Liver (tissue), 9 donors: ENCODE results near the gene DNM3. TPM values are rescaled to one million over a fixed set of nuclear protein-coding genes. Genes with fewer than 3 reads are reported as not detected.

Source experiments
- DNase-seq: peaks from one replicate; pipeline ENCODE4 v3.0.0-alpha.2; 2017; ENCODE audit warnings: low spot score
- H3K27ac ChIP-seq, 2 donors: one replicate each; pipeline ENCODE4 v1.7.0; 2013; ENCODE audit warnings: inconsistent platforms in 2 of 2, low read length in 2 of 2, control low read depth in 1 of 2, low read depth in 1 of 2, mild to moderate bottlenecking in 1 of 2
- H3K27me3 ChIP-seq, 4 donors: one replicate each; pipeline versions ENCODE4 v1.6.1 to v1.7.0; 2013; ENCODE audit warnings: low read length in 3 of 4, inconsistent platforms in 1 of 4, mild to moderate bottlenecking in 1 of 4, moderate library complexity in 1 of 4; ENCODE audit not compliant: control insufficient read depth in 4 of 4, insufficient read depth in 4 of 4
- H3K36me3 ChIP-seq, 4 donors: one replicate each; pipeline versions ENCODE4 v1.6.1 to v1.7.0; 2013; ENCODE audit warnings: low read length in 3 of 4, mild to moderate bottlenecking in 3 of 4, low read depth in 1 of 4, moderate library complexity in 1 of 4; ENCODE audit not compliant: control insufficient read depth in 4 of 4, insufficient read depth in 3 of 4
- H3K4me1 ChIP-seq, 4 donors: one replicate each; pipeline versions ENCODE4 v1.6.1 to v1.7.0; 2013; ENCODE audit warnings: low read length in 3 of 4, mild to moderate bottlenecking in 3 of 4, moderate library complexity in 1 of 4; ENCODE audit not compliant: control insufficient read depth in 4 of 4, insufficient read depth in 4 of 4
- H3K4me3 ChIP-seq, 3 donors: one replicate each; pipeline versions ENCODE4 v1.6.1 to v1.7.0; 2013; ENCODE audit warnings: low read length in 3 of 3, control low read depth in 1 of 3, low read depth in 1 of 3, mild to moderate bottlenecking in 1 of 3
- H3K9ac ChIP-seq, 2 donors: one replicate each; pipeline ENCODE4 v1.7.0; 2013; ENCODE audit warnings: low read length in 2 of 2, mild to moderate bottlenecking in 2 of 2, moderate library complexity in 2 of 2, control low read depth in 1 of 2, low read depth in 1 of 2
- H3K9me3 ChIP-seq, 4 donors: one replicate each; pipeline versions ENCODE4 v1.6.1 to v1.7.0; 2013; ENCODE audit warnings: low read length in 3 of 4; ENCODE audit not compliant: control insufficient read depth in 4 of 4
- ATF3 ChIP-seq: IDR thresholded peaks from 2 replicates; pipeline ENCODE4 v1.6.1; 2016; ENCODE audit warnings: antibody characterized with exemption
- FOXA1 ChIP-seq: IDR thresholded peaks from 2 replicates; pipeline ENCODE4 v1.6.1; 2016; ENCODE audit warnings: antibody characterized with exemption
- FOXA2 ChIP-seq: IDR thresholded peaks from 2 replicates; pipeline ENCODE4 v1.6.1; 2016; ENCODE audit warnings: antibody characterized with exemption
- GABPA ChIP-seq, 2 donors: IDR thresholded peaks in 1 of 2; conservative IDR thresholded peaks in 1 of 2; 2 replicates each; pipeline ENCODE4 v1.6.1; 2016; ENCODE audit warnings: antibody characterized with exemption in 2 of 2, mild to moderate bottlenecking in 1 of 2, moderate library complexity in 1 of 2
- HNF4A ChIP-seq, 2 donors: conservative IDR thresholded peaks; 2 replicates each; pipeline ENCODE4 v1.6.1; 2016; ENCODE audit warnings: antibody characterized with exemption in 2 of 2, mild to moderate bottlenecking in 2 of 2
- HNF4G ChIP-seq: IDR thresholded peaks from 2 replicates; pipeline ENCODE4 v1.6.1; 2016; ENCODE audit warnings: antibody characterized with exemption
- JUND ChIP-seq, 2 donors: IDR thresholded peaks; 2 replicates each; pipeline ENCODE4 v1.6.1; 2016; ENCODE audit warnings: antibody characterized with exemption in 2 of 2
- NR2F2 ChIP-seq: IDR thresholded peaks from 2 replicates; pipeline ENCODE4 v1.6.1; 2016; ENCODE audit warnings: antibody characterized with exemption
- RAD21 ChIP-seq, 2 donors: IDR thresholded peaks; 2 replicates each; pipeline ENCODE4 v1.6.1; 2016; ENCODE audit warnings: antibody characterized with exemption in 2 of 2, mild to moderate bottlenecking in 2 of 2
- SP1 ChIP-seq: IDR thresholded peaks from 2 replicates; pipeline ENCODE4 v1.6.1; 2018; ENCODE audit warnings: antibody characterized with exemption, mild to moderate bottlenecking
- TAF1 ChIP-seq: conservative IDR thresholded peaks from 2 replicates; pipeline ENCODE4 v1.6.1; 2016; ENCODE audit warnings: antibody characterized with exemption, mild to moderate bottlenecking
- YY1 ChIP-seq: IDR thresholded peaks from 2 replicates; pipeline ENCODE4 v1.6.1; 2016; ENCODE audit warnings: antibody characterized with exemption, mild to moderate bottlenecking
- WGBS: extraction: QIAGEN DNeasy Blood & Tissue Kit; methylation state at CpG from one replicate; pipeline ENCODE4 v1.1.7; 2013; 5-methylcytosine and 5-hydroxymethylcytosine counted together
- polyA plus RNA-seq, 2 donors: library from polyadenylated mRNA; stranded (reverse) in 1 of 2; unstranded in 1 of 2; fragments of 200-250 nt in 1 of 2; fragments of >200 nt in 1 of 2; fragmentation: Nextera tagmentation in 1 of 2; extraction: Ambion mirVana in 1 of 2; gene quantifications; one replicate each; pipeline versions ENCODE4 v1.2.1 to v1.2.3, GENCODE V29; 2013 to 2015
- total RNA-seq, 2 donors: library from RNA; depleted of rRNA; stranded (reverse); fragments of >200 nt; gene quantifications; one replicate each; pipeline ENCODE4 v1.2.3, GENCODE V29; 2014
- TF ChIP-seq, protein P1 (sequence below): IDR thresholded peaks from 2 replicates; pipeline ENCODE4 v1.6.1; 2016; ENCODE audit warnings: antibody characterized with exemption
- TF ChIP-seq, protein P2 (sequence below): IDR thresholded peaks from 2 replicates; pipeline ENCODE4 v1.6.1; 2016; ENCODE audit warnings: antibody characterized with exemption, mild to moderate bottlenecking
- TF ChIP-seq, protein P3 (sequence below): fragments of 150-350 bp; IDR thresholded peaks from 2 replicates; pipeline ENCODE4 v1.5.1; 2017; ENCODE audit warnings: improper control_type of control experiment, low read depth, low read length; ENCODE audit not compliant: missing input control
- TF ChIP-seq, protein P4 (sequence below): IDR thresholded peaks from 2 replicates; pipeline ENCODE4 v1.6.1; 2016; ENCODE audit warnings: antibody characterized with exemption
- donor health status: healthy.
- donor health status: healthy.
- donor health status: healthy.
- donor health status: healthy.
- donor health status: healthy.

The DNM3 gene
- total and polyA plus RNA-seq, 4 donors, result 0.08 to 3.2 (median 1.0) TPM

GRCh38 chr1:172397221-172397620, 555.9 kb downstream of the DNM3 start:
- no peak for DNase-seq

DNA sequence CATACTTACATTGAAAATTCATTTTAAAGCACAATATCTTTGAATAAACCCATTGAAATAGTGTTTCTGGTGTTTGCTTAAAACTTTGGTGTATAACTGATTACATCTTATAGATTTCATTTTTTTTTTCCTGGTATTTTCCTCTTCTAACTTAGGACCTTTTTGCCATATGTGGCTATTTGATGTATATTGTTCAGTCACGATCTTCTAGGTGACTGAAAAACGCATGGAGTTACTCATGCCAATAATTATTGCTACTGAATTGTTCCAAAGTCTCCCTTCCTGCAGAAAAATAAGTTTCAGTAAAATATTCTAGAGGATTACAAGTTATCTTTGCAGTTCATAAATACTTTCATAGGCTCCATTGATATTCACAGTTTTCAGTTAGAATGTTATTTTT, 556.3 kb downstream of the DNM3 start:
- Histone ChIP-seq H3K36me3 (no peaks in the 10 kb centered on the region), H3K9me3 (no peaks in the 10 kb centered on the region), H3K9ac (no peak overlapping the region), H3K27me3 (no peaks in the 10 kb centered on the region), H3K4me1 (no peaks in the 10 kb centered on the region), H3K27ac (no peak overlapping the region), H3K4me3 (no peak overlapping the region)
- DNase-seq, result no peak
- WGBS, result 90% methylated on average over 2 of the region's 2 CpGs
- no peak for TF ChIP-seq SP1
- TF ChIP-seq, protein P1, sequence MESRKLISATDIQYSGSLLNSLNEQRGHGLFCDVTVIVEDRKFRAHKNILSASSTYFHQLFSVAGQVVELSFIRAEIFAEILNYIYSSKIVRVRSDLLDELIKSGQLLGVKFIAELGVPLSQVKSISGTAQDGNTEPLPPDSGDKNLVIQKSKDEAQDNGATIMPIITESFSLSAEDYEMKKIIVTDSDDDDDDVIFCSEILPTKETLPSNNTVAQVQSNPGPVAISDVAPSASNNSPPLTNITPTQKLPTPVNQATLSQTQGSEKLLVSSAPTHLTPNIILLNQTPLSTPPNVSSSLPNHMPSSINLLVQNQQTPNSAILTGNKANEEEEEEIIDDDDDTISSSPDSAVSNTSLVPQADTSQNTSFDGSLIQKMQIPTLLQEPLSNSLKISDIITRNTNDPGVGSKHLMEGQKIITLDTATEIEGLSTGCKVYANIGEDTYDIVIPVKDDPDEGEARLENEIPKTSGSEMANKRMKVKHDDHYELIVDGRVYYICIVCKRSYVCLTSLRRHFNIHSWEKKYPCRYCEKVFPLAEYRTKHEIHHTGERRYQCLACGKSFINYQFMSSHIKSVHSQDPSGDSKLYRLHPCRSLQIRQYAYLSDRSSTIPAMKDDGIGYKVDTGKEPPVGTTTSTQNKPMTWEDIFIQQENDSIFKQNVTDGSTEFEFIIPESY, result no peak
- no peak for TF ChIP-seq YY1

More at GRCh38 chr1:172397221-172397620, 555.9 kb downstream of the DNM3 start:
- Histone ChIP-seq H3K36me3 (no peaks in the 10 kb centered on the region), H3K4me3 (no peak overlapping the region), H3K27me3 (no peaks in the 10 kb centered on the region), H3K9me3 (no peaks in the 10 kb centered on the region), H3K4me1 (no peaks in the 10 kb centered on the region), H3K9ac (no peak overlapping the region), H3K27ac (no peak overlapping the region)
- TF ChIP-seq FOXA1, result no peak
- 89% methylated on average over 3 of the region's 3 CpGs for WGBS

- Histone ChIP-seq H3K9me3 (no peaks in the 10 kb centered on the region), H3K9ac (no peak overlapping the region), H3K27me3 (no peaks in the 10 kb centered on the region), H3K36me3 (no peaks in the 10 kb centered on the region), H3K4me3 (no peak overlapping the region), H3K27ac (no peak overlapping the region), H3K4me1 (no peaks in the 10 kb centered on the region)
- TF ChIP-seq TAF1, result no peak
- peak in 1 of 2 donors; percentile 7 for TF ChIP-seq RAD21 (IDR thresholded peaks at IDR 0.05)
- TF ChIP-seq FOXA2, result no peak
- no peak for TF ChIP-seq NR2F2
- no peak for DNase-seq
- 56% methylated on average over 2 of the region's 2 CpGs for whole genome bisulfite sequencing
Observed at GRCh38 chr1:172398193-172398592, 556.9 kb downstream of the DNM3 start.

- no peak overlapping the region for H3K27ac ChIP-seq
- no peak for DNase-seq
- no peaks in the 10 kb centered on the region for H3K36me3 ChIP-seq
- no peaks in the 10 kb centered on the region for H3K4me1 ChIP-seq
- H3K4me3 ChIP-seq, result no peak overlapping the region
- 54% methylated on average over 9 of the region's 9 CpGs for WGBS
- H3K9me3 ChIP-seq, result no peaks in the 10 kb centered on the region
- H3K9ac ChIP-seq, result no peak overlapping the region
- H3K27me3 ChIP-seq, result no peaks in the 10 kb centered on the region
- TF ChIP-seq, protein P2, sequence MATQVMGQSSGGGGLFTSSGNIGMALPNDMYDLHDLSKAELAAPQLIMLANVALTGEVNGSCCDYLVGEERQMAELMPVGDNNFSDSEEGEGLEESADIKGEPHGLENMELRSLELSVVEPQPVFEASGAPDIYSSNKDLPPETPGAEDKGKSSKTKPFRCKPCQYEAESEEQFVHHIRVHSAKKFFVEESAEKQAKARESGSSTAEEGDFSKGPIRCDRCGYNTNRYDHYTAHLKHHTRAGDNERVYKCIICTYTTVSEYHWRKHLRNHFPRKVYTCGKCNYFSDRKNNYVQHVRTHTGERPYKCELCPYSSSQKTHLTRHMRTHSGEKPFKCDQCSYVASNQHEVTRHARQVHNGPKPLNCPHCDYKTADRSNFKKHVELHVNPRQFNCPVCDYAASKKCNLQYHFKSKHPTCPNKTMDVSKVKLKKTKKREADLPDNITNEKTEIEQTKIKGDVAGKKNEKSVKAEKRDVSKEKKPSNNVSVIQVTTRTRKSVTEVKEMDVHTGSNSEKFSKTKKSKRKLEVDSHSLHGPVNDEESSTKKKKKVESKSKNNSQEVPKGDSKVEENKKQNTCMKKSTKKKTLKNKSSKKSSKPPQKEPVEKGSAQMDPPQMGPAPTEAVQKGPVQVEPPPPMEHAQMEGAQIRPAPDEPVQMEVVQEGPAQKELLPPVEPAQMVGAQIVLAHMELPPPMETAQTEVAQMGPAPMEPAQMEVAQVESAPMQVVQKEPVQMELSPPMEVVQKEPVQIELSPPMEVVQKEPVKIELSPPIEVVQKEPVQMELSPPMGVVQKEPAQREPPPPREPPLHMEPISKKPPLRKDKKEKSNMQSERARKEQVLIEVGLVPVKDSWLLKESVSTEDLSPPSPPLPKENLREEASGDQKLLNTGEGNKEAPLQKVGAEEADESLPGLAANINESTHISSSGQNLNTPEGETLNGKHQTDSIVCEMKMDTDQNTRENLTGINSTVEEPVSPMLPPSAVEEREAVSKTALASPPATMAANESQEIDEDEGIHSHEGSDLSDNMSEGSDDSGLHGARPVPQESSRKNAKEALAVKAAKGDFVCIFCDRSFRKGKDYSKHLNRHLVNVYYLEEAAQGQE, result no peak
- TF ChIP-seq, protein P3, sequence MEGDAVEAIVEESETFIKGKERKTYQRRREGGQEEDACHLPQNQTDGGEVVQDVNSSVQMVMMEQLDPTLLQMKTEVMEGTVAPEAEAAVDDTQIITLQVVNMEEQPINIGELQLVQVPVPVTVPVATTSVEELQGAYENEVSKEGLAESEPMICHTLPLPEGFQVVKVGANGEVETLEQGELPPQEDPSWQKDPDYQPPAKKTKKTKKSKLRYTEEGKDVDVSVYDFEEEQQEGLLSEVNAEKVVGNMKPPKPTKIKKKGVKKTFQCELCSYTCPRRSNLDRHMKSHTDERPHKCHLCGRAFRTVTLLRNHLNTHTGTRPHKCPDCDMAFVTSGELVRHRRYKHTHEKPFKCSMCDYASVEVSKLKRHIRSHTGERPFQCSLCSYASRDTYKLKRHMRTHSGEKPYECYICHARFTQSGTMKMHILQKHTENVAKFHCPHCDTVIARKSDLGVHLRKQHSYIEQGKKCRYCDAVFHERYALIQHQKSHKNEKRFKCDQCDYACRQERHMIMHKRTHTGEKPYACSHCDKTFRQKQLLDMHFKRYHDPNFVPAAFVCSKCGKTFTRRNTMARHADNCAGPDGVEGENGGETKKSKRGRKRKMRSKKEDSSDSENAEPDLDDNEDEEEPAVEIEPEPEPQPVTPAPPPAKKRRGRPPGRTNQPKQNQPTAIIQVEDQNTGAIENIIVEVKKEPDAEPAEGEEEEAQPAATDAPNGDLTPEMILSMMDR, result peak; percentile 40
- TF ChIP-seq HNF4A (conservative IDR thresholded peaks at IDR 0.05), result no peak
- TF ChIP-seq, protein P4, sequence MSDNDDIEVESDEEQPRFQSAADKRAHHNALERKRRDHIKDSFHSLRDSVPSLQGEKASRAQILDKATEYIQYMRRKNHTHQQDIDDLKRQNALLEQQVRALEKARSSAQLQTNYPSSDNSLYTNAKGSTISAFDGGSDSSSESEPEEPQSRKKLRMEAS, result no peak
- peak; percentile 9 for TF ChIP-seq NR2F2
- TF ChIP-seq ATF3, result no peak
- no peak for TF ChIP-seq GABPA (IDR thresholded peaks at IDR 0.05 in 1 of 2, conservative IDR thresholded peaks at IDR 0.05 in 1 of 2)
- peak; percentile 80 to 81 for TF ChIP-seq RAD21 (IDR thresholded peaks at IDR 0.05)
- TF ChIP-seq HNF4G, result no peak
- no peak for TF ChIP-seq JUND (IDR thresholded peaks at IDR 0.05)
- TF ChIP-seq FOXA1, result no peak
- no peak for TF ChIP-seq FOXA2
Observed at GRCh38 chr1:172398970-172399755, 557.9 kb downstream of the DNM3 start.
